Activated T-cell treated with anti-CD3 and anti-CD28 coated beads, Interleukin-2, amount 50 U/mL, for 1 hour (primary cell): ENCODE data around the gene RELN.
"Not testable (repeated sequence)": the region's sequence is repeated elsewhere in the genome, so short reads cannot be mapped to it uniquely, and the experiment has no call there.

ENCODE experiments used
- DNase-seq: peaks from one replicate; pipeline ENCODE4 v3.0.0-alpha.2; 2020

Gene RELN

DNA sequence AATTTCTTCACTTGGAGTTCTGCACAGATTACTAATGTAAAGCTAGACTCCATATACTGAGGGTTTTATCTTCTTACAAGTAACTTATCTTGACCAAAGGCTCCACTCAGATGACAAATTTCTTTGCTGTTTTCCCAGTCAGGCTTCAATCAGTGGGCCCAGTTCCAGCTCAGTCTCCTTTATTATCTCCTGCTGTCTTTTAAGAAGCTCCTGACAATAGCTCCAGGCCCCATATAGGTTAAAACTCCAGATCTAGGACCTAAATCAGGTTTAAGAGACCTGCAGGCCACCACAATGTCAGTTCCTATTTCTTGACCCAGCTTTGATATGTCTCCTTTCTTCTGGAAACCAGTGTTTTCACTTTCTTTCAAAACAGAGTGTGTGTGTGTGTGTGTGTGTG lies 165.2 kb downstream of the RELN start:
- no peak for DNase-seq

DNA sequence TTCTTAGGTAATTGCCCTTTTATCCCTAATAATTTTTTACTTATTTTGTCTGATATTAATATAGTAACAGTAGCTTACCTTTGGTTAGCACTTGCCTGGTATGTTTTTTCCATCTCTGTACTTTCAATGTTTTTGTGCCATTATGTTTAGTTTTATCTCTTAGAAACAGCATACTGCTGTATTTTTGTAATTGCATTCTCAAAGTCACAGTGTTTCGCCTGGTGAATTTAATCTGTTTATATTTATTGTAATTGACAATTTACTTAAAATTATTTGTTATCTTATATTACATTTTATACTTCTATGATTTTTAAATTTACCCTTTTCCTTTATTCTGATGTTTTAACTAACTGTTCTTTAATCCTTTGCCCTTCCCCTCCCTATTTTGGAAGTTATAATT lies 166.4 kb downstream of the RELN start:
- DNase-seq, result no peak

DNA sequence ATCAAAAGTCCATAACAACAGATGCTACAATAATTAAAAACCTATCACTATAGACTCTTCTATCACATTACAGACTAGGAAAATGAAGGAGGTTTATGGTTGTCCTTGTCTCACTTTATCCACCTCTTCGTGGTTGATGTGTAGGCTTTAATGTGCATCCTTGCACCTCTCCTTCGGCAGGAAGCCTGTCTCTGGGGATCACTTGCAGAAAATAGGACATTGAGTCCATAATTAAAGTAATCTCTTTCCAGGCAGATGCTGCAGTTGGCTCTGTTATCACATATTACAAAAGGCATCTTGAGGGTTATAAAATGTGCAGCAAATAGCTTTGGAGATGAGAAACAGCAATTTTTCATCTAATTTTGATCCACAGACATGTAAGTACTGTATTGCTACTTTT lies 168.4 kb downstream of the RELN start:
- DNase-seq, result no peak

DNA sequence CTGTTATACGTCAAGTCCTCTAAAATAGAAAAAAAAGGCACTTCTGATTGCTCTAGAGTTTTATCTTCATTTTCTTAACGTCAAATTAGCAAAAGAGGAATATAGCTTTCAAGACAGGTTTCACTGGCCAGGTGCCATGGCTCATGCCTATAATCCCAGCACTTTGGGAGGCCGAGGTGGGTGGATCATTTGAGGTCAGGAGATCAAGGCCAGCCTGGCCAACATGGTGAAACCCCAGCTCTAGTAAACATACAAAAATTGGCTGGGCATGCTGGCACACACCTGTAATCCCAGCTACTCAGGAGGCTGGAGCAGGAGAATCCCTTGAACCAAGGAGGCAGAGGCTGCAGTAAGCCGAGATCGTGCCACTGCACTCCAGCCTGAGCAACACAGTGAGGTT lies 173.5 kb downstream of the RELN start:
- not testable (repeated sequence) for DNase-seq

DNA sequence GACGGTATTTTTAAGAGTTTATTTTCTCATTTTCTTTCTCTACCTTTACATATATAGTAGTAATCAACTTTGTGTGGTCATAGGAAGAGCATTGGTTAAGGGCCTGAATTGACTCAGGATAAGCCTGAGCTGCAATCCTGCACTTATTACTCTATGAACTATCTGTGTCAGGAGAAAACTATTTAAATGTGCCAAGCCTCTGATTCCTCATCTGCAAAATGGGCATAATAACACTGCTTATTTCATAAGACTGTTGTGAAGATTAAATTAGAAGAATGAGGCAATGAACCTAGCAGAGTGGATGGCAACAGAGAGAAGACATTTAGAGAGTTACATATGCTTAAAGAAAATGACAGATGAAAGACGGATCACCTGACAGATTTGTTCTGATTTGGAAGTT lies 175.5 kb downstream of the RELN start:
- no peak for DNase-seq

DNA sequence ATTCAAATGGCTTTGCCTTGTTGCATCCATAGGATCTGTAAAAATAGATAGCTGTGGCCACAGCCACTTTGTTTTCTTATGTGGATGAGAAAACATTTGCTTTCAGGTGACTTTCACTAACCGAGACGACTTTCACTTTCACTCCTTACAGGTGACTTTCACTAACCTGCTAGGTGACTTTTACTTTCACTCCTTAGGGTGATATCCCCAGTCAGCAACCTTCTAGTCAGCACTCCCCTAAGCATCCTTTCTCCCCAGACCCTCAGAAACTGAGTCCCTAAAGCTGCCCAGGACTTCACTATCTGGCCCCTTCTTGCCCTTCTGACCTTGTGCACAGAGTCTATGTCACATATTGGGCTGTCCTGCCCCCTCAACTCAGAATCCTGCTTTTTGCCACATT lies 177.5 kb downstream of the RELN start:
- DNase-seq, result no peak

DNA sequence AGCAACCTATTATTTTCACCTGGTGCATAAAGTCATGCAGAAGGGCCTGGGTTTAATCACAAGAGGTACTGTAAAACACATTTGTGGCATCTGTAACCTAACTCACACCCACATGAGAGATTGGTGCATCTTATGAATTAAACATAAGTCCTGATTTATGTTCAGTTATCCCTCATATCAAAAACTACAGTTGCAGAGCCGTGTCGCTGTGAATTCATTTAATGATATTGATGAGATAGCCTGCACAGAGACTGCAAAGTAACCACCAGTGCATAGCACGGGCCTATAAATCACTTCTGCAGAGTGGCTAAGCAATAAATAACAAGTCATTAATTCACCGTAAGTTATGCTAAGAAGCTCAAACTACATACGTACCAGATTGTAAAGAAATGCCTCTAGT lies 178.2 kb downstream of the RELN start:
- DNase-seq, result no peak

DNA sequence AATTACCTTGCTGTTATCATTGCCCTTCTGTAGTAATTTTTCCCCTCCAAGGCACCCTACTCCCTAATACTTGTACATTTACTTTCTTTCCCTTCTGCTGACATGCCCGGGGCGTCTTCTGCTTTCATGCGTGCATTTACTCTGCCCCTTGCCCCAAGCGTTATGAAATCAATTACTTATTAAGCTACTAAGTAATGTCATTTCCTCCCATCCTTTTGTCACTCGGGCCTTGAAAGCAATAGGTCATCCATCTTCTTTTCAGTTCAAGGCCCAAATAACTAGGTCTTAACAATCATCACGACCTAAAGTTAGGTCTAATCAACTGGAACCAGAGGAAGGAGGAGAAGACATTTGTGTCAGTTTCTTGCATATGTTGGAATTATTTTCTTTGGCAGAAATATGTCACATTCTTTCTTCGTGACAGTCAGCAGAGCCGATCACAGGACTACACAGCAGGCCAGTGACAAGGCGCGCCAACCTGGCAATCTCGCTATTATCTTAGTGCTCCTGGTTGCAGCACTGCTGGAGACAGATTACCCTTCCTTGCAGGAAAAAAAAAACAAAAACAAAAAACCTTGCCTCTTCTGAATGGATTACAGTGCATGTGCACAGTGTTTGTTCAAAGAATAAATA lies 179.2 kb downstream of the RELN start:
- DNase-seq, result no peak

DNA sequence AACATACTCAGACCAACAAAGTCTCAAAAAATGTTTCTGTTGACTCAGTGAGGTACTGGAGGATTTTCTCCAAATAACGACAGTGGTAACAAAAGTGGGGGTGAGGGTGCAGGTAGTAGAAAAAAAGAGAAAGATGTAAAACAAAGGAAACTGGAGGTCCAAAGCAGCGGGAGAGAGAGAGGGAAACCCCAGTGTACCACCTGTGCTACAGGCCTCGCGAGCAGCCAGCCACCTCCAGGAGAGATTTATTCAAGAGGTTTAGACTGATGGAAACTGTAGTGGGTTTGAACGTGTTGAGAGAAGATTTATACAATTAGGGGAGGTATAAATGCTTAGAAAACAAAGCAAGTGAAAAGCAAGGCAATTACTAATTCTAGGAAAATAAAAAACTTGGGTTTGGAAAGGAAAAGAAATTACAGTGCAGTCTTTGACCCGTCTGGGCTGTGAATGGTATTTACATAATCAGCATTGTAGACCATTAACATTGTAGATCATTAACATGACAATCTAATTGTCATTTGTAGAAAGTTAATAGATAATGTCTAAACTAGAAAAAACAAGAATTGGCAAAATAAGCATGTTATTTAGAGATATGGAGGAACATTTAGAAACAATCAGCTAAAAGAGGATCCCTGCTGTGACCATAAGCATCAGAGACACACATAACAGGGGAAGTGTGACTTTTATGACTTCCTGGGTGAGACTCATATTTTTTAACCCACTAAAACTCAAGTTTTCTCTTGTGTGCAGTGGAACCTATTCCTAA lies 180.0 kb downstream of the RELN start:
- no peak for DNase-seq

DNA sequence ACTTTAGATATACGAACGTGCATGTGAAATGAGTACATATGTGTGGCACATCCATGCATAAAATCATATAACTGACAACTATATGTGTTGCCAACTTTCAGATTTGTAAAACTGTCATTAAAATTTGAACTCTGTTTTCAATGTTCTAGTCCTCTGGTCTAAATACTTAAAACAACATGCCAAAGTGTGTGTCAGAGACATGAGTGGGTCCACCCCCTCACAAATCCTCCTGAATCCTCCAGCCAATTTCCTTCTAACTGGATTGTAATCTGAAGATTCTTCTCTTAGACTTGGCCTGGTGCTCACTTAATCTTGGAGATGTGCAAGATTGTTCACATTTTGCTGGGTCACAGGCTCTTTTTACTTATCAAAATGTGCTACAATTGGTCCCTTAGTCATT lies 184.1 kb downstream of the RELN start:
- DNase-seq, result no peak

DNA sequence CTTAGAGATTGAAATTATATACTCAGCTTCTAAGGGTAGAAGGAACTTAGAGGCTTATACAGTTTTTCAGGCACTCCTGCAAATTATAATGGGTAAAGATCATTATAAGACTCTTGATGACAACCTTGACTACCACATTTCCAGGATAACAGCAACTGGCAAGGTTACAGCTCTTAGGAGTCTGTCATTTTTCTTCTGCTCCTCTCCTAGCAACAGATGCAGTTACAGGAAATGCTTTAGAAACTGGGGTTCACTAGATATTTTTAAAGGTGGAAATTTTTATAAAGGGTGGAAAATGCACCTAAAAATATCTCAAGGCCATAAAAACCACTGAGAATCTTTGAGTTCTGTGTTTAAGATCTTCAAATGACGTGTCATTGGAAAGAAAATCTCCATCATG lies 185.8 kb downstream of the RELN start:
- no peak for DNase-seq

DNA sequence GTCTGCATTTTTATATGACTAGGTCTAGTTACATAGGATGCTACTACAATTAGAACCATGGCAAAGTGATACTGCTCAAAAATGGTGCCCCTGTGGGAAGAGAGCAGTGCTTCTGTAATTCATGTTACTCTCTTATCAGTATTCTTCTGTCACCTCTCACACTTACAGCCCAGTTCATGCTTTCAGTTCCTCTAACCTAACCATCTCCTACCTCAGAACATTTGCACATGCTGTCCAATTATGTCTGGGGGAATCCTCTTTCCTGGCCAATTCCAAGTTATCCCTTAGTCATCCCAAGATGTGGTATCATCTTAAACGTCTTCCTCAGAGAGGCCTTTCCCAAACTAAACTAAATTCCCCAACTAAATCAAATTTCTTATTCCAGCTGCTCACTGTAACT lies 190.2 kb downstream of the RELN start:
- DNase-seq, result no peak

DNA sequence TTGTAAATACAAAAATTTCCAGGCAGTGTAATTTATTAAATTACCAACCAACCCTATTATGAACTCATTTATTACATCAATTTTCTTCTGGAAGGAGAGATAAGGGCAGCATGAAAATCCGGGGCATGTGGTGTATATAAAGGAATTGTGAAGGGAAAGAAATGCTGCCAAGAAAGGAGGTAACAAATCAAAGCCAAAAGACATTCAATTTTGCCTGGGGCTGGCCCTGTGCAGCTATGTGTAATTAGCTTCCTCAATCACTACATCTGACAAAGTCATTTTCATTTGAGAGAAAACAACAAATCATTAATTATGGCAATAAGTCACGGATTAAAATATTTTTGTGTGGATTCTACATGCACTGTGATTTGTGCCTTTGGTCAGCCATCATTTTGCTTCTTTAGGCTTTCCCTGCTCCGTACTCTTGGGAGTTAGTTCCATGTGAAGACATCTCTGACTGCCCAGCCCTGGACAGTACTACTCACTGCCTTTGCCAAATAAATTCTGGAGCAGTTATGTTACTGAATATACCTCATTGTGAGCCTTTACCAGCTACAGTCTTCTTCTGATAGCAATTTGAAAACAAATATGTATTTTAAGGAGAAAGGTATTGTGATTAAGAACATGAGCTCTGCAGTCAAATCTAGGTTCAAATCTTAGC lies 191.7 kb downstream of the RELN start:
- no peak for DNase-seq

DNA sequence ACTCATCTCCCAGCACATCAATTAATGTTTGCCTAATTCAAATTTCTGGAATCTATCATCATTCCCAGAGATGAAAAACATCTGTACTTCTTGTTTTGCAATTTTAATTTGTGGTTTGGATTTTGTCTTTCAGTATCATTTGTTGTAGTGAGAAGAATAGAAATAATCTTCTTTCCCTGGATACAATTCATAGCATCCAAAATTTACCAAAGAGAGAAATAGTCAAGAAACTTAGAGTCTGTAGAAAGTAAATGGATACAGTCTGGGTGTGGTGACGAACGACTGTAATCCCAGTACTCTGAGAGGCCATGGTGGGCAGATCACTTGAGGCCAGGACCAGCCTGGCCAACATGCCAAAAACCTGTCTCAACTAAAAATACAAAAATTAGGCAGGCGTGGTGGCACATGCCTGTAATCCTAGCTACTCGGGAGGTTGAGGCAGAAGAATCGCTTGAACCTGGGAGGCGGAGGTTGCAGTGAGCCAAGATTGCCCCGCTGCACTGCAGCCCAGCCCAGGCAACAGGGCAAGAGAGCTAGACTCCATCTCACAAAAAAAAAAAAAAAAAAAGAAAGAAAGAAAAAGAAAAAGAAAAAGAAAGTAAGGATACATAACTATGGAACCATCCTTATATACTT lies 193.0 kb downstream of the RELN start:
- no peak for DNase-seq

DNA sequence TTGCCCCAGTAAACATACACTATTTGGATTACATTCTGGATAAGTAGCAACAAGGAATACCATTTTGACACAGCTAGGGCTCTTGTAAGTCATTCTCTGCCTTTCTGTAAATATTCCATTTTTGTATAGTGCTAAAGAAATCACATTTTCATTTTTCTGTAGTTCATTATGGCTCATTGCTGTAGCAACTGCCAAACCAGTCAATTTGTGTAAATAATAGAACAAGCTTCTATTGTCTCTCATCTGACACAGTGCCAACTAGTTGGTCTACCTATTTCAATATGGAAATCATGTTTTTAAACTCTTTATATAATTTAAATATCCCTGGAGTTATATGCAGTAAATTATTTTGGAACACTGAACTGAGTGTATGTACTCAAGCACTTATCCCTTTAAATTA lies 193.7 kb downstream of the RELN start:
- DNase-seq, result no peak

DNA sequence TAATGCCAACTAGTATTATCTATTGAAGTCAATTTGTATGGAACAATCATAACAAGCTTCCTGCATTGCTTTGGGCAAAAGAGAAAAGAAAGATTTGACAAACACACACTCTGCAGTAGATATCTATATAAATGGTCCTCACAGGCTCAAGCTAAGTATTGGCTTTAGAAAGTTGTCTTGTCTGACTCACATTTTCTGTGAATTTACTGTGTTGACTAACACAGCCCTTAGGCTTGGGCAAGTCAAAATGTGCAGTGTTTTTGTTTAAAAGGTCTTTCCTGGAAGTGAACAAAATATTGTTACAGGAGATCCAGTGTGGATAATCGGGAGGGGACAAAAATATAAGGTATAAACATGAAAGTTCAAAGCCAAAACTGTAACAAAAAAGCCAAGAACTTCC lies 194.4 kb downstream of the RELN start:
- DNase-seq, result no peak

DNA sequence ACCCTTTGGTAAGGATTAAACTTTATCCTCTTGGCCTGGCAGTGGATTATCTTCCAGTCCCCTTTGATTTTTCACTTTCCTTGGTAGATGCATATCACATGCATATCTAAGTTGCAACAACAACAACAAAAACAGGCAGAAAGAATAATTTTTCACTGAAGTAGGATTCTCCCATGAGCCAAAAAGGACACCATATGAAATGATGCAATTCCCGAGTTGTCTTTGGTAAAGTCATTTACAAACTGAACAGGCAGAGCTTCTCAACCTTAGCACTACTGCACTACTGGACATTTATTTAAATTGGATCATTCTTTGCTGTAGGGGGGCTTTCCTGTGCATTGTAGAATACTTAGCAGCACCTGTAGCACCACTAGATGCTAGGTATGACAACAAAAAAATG lies 195.0 kb downstream of the RELN start:
- DNase-seq, result no peak

DNA sequence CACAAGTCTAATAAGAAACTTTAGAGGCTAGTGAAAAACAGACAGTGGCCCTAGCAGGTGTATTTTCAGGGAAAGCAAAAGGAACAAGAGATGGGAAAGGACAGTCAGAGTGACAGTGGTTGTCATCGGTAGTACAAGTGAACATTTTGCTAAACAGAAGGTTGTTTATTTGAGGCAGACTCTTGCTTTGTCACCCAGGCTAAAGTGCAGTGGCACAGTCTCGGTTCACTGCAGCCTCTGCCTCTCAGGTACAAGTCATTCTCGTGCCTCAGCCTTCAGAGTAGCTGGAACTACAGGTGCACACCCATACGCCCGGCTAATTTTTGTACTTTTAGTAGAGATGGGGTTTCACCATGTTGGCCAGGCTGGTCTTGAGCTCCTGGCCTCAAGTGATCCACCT lies 195.8 kb downstream of the RELN start:
- no peak for DNase-seq

DNA sequence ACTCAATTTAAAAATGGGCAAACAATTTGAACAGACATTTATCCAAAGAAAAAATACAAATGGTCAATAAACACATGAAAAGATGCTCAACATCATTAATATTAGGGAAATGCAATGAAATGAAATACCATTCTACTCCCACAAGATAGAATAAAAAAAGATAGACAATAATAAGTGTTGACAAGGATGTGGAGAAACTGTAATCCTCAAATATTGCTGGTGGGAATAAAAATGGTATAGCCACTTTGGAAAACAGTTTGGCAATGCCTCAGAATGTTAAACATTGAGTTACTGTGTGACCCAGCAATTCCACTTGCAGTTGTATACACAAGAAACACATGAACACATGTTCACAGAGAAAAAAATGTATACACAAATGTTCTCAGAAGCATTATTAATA lies 197.6 kb downstream of the RELN start:
- no peak for DNase-seq

DNA sequence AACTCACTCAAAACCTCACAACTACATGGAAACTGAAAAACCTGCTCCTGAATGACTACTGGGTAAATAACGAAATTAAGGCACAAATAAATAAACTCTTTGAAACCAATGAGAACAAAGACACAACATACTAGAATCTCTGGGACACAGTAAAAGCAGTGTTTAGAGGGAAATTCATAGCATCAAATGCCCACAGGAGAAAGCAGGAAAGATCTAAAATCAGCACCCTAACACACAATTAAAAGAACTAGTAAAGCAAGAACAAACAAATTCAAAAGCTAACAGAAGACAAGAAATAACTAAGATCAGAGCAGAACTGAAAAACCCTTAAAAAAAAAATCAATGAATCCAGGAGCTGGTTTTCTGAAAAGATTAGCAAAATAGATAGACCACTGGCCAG lies 202.4 kb downstream of the RELN start:
- DNase-seq, result not testable (repeated sequence)

DNA sequence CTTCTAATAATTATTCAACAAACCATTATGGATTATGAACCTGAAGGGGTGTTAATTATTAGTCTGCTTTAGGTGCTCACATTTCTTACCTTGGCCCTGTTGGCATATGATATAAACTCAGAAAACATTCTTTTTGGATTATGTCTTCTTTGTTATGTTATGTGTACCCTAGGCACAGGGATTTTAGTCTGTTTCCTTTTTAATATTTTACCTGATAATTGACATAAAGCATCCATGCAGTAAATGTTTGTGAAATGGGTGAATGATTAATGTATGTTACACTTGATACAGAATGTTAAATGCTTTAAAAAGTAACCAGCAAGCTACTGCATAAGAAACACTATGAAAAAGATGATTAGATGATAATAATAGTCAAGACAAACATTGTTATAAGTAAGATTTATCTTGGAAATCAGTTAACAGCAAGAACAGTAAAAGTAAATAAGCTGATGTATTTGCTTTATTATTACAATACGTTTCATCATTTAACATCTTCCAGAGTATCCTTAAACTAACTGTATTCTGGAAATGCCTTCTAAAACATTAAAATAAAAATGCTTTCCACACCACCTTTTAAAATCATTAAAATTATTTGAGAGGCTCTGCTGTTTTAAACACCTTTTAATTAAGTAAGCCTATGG lies 204.7 kb downstream of the RELN start:
- no peak for DNase-seq

DNA sequence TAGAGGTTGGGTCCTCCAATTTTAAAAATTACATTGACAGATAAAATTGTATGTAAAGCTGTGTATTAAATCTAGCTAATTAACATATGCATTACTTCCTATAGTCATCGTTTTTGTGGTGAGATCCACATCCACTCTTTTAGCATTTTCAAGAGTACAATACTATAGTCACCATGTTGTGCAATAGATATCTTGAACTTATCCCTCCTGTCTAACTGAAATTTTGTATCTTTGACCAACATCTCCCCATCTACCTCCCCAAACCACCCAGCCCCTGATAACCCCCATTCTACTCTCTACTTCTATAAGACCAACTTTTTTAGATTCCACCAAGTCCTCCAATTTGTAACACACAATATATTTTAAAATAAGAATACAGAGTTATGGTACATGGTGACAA lies 208.0 kb downstream of the RELN start:
- DNase-seq, result no peak

DNA sequence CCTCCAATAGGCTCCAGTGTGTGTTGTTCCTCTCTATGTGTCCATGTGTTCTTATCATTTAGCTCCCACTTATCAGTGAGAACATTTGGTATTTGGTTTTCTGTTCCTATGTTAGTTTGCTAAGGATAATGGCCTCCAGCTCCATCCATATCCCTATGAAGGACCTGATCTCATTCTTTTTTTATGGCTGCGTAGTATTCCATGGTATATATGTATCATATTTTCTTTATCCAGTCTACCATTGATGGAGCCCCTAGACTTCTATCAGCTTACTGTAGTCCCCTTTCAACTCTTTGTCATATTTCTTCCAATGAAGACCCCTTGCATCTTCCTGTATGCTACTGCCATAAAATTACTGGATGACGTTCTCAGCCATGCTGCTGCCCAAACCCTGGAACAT lies 208.9 kb downstream of the RELN start:
- not testable (repeated sequence) for DNase-seq
